ENCODE data around the gene KCNQ5. TPM values are rescaled to one million over a fixed set of nuclear protein-coding genes. Genes with fewer than 3 reads are reported as not detected.

KCNQ5 gene
- total RNA-seq, 1 experiment from 2014 or later, result 17.8 TPM

GRCh38 chr6:73078333-73078862 lies 456.5 kb downstream of the KCNQ5 start:
- Histone ChIP-seq H3K27ac (ENCODE audit: low read depth, low read length, poor library complexity, severe bottlenecking) (no peak overlapping the region), H3K36me3 (ENCODE audit: insufficient read depth, low read length, poor library complexity, severe bottlenecking) (no peaks in the 10 kb centered on the region), H3K27me3 (replicated peaks; ENCODE audit: insufficient read depth, low read depth, low read length, poor library complexity) (no peaks in the 10 kb centered on the region), H3K4me3 (ENCODE audit: low read depth, low read length, poor library complexity, severe bottlenecking) (no peak overlapping the region), H3K4me1 (ENCODE audit: insufficient read depth, low read length, poor library complexity, severe bottlenecking) (peaks cover 22% of the 10 kb centered on the region), H3K9me3 (ENCODE audit: low read depth, low read length, poor library complexity, severe bottlenecking) (no peaks in the 10 kb centered on the region)
- TF ChIP-seq EZH2 (IDR thresholded peaks at IDR 0.05; ENCODE audit: borderline replicate concordance, low read depth, low read length, poor library complexity, severe bottlenecking) (no peak), CTCF (conservative IDR thresholded peaks at IDR 0.05; ENCODE audit: low read depth, low read length) (no peak)
- no TSS peak for BruUV-seq (replicated peaks)
- intact Hi-C loops (cut with micrococcal nuclease; ENCODE audit: unreplicated experiment), result no loop called here
- no peak for DNase-seq (ENCODE audit: low spot score)
- ChIA-PET CTCF (no interaction called here), POLR2A (ENCODE audit: low non-redundant PET) (no interaction called here)

DNA sequence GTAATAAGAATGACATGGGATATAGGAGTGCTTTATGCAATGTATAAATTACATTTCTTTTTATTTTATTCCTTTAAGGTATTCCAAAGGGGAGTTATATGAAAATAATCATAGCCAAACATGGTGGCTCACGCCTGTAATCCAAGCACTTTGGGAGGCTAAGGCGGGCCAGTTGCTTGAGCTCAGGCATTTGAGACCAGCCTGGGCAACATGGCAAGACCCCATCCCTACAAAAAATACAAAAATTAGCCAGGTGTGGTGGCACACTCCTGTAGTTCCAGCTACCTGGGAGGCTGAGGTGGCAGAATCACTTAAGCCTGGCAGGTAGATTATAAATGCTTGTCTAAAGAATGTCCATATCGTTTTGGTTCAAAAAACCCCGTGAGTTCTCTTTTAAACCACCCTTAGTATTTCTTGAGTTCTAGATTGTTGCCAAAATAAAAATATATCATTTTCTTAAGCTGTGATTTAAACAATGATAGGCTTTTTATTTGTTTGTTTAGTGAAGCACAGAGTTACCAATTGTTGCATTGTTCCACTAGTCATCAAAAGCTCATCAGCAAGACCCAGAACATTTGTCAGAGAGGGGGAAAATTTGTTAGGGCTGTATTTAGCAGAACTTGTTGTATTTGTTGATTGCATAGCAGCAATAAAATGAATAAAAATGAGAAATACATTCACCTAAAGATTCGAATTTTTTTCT lies 457.2 kb downstream of the KCNQ5 start:
- BruUV-seq (replicated peaks), result no TSS peak
- no peaks in the 10 kb centered on the region for H3K36me3 ChIP-seq (ENCODE audit: insufficient read depth, low read length, poor library complexity, severe bottlenecking)
- intact Hi-C loops (cut with micrococcal nuclease; ENCODE audit: unreplicated experiment), result no loop called here
- H3K27ac ChIP-seq (ENCODE audit: low read depth, low read length, poor library complexity, severe bottlenecking), result no peak overlapping the region
- no peaks in the 10 kb centered on the region for H3K27me3 ChIP-seq (replicated peaks; ENCODE audit: insufficient read depth, low read depth, low read length, poor library complexity)
- TF ChIP-seq EZH2 (IDR thresholded peaks at IDR 0.05; ENCODE audit: borderline replicate concordance, low read depth, low read length, poor library complexity, severe bottlenecking) (no peak), CTCF (conservative IDR thresholded peaks at IDR 0.05; ENCODE audit: low read depth, low read length) (no peak)
- ChIA-PET POLR2A (ENCODE audit: low non-redundant PET) (no interaction called here), CTCF (no interaction called here)
- DNase-seq (ENCODE audit: low spot score), result no peak
- H3K4me3 ChIP-seq (ENCODE audit: low read depth, low read length, poor library complexity, severe bottlenecking), result no peak overlapping the region
- no peaks in the 10 kb centered on the region for H3K9me3 ChIP-seq (ENCODE audit: low read depth, low read length, poor library complexity, severe bottlenecking)
- peaks cover 22% of the 10 kb centered on the region for H3K4me1 ChIP-seq (ENCODE audit: insufficient read depth, low read length, poor library complexity, severe bottlenecking)

DNA sequence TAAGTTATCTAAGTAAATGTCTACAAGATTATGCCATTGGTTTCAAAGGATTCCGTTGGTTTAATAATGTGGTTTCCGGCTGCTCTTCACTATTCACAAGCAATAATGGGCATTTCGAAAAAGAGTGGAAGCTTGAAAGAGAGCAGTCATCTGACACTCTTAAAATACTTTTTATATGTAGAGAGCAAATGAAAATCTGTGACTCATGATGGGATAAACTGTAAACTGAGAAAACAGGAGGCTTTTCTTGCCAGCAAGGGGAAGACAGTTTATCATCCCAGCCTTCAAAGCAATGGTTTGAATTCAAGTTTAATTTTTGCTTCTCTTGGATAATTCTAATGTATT lies 457.7 kb downstream of the KCNQ5 start:
- peak; percentile 76 for DNase-seq (ENCODE audit: low spot score)
- ChIA-PET POLR2A (ENCODE audit: low non-redundant PET) (no interaction called here), CTCF (no interaction called here)
- Histone ChIP-seq H3K4me1 (ENCODE audit: insufficient read depth, low read length, poor library complexity, severe bottlenecking) (peaks cover 22% of the 10 kb centered on the region), H3K9me3 (ENCODE audit: low read depth, low read length, poor library complexity, severe bottlenecking) (no peaks in the 10 kb centered on the region), H3K27me3 (replicated peaks; ENCODE audit: insufficient read depth, low read depth, low read length, poor library complexity) (no peaks in the 10 kb centered on the region), H3K36me3 (ENCODE audit: insufficient read depth, low read length, poor library complexity, severe bottlenecking) (no peaks in the 10 kb centered on the region), H3K4me3 (ENCODE audit: low read depth, low read length, poor library complexity, severe bottlenecking) (no peak overlapping the region), H3K27ac (ENCODE audit: low read depth, low read length, poor library complexity, severe bottlenecking) (peak overlapping the region; percentile 15)
- BruUV-seq (replicated peaks), result no TSS peak
- intact Hi-C loops (cut with micrococcal nuclease; ENCODE audit: unreplicated experiment), result no loop called here
- no peak for TF ChIP-seq EZH2 (IDR thresholded peaks at IDR 0.05; ENCODE audit: borderline replicate concordance, low read depth, low read length, poor library complexity, severe bottlenecking)
- TF ChIP-seq CTCF (conservative IDR thresholded peaks at IDR 0.05; ENCODE audit: low read depth, low read length), result no peak
